ENCODE results near the gene MATN1. TPM values are rescaled to one million over a fixed set of nuclear protein-coding genes. Genes with fewer than 3 reads are reported as not detected.

MATN1 gene, protein sequence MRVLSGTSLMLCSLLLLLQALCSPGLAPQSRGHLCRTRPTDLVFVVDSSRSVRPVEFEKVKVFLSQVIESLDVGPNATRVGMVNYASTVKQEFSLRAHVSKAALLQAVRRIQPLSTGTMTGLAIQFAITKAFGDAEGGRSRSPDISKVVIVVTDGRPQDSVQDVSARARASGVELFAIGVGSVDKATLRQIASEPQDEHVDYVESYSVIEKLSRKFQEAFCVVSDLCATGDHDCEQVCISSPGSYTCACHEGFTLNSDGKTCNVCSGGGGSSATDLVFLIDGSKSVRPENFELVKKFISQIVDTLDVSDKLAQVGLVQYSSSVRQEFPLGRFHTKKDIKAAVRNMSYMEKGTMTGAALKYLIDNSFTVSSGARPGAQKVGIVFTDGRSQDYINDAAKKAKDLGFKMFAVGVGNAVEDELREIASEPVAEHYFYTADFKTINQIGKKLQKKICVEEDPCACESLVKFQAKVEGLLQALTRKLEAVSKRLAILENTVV
- 0.47 TPM for total RNA-seq

DNA sequence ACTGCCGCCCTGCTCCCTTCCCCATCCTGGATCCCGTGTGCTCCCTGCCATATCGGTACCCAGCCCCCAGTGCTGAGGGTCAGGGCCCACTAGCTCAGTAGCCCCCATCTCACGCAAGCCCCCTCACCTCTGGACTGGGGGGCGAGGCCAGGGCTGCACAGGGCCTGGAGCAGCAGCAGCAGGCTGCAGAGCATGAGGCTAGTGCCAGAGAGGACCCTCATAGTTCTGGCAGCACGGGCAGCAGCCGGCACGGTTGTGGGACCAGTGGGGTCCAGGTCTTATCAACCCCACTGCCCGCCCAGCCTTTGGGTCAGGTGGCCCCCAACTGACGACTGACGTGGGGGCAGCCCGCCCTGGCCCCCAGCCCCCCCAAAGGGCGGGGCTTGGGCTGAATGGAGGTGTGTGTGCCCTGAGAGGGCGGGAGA is at the start of gene MATN1:
Gene MATN1 (minus strand): TSS at position 255 of the 425 bp plus-strand sequence. CDS start 34 bp downstream, at position 221.

DNA sequence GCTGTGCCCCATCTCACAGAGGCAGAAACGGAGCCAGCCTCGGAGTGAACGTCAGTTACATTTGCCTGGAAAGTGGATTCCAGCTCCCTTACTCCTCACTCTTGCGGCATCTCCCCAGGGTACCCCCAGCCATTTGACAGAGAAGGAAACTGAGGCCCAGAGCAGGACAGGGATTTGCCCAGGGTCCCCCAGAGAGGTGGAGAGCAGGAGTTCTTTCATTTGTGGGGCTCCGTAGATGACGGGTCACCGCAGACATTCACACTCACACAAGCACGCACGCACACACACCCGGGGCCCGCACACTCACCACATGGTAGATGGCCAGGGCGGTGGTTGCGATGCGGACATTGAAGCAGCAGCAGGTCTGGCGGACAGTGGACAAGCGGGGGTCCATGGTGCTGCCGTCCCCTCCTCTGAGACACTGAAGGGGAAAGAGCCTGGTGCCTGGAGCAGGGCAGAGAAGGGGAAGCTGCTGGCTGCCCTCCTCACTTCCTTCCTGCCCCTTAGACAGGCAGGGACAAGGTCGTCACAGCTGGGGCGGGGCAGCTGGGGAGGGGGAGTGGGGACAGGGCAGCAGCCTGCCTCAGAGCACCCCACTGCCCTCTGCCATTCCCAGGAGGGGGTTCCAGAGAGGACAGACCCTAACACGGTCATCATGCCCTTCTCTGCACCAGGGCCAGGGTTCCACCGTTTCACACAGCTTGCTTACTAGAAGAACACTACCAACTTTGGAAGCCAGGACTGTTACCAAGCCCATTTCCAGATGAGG is 34.2 kb upstream of the MATN1 start, which contains the start of gene LAPTM5:
Gene LAPTM5 (minus strand): TSS at position 423 of the 769 bp plus-strand sequence. CDS start 29 bp downstream, at position 394.

Small RNA genes within 50 kb of the gene (small RNA-seq; reads per million reads assigned to genes)
- not detected for gene MIR4420 (ENCODE audit: low replicate concordance)

Other genes starting within 250 kb of the MATN1 start
- 24.5 TPM for gene LAPTM5, start 34.2 kb upstream of the MATN1 start, total RNA-seq
- gene SDC3, start 185.2 kb upstream of the MATN1 start, total RNA-seq, result 24.3 TPM